Endothelial cell of umbilical vein (primary cell): ENCODE measurements around the gene CYP4F8. TPM values are rescaled to one million over a fixed set of nuclear protein-coding genes. Genes with fewer than 3 reads are reported as not detected.

Source experiments
- BruUV-seq: library from RNA; stranded (reverse); fragments of 400-500 nt; replicated peaks from 2 replicates; lab custom pipeline; 2021; lab: Mats Ljungman, UMichigan
- CTCF ChIA-PET: fragments of 300-600, 350-600 bp; sonication (Branson Sonifier 250); formaldehyde crosslinking; loops from one replicate; lab custom pipeline; 2021; ENCODE audit warnings: antibody characterized with exemption, inconsistent platforms; lab: Charles Lee
- POLR2A ChIA-PET: fragments of 300-600, 350-600 bp; sonication (Branson Sonifier 250); formaldehyde crosslinking; loops from one replicate; lab custom pipeline; 2021; ENCODE audit warnings: antibody characterized with exemption, inconsistent platforms; lab: Charles Lee
- DNase-seq: peaks from one replicate; pipeline ENCODE4 v3.0.0-alpha.2; 2011; ENCODE audit warnings: low read depth, low spot score
- FAIRE-seq: peaks from 2 replicates; lab custom pipeline; 2011; peaks lifted over from hg19 to GRCh38; lab: Jason Lieb, UNC
- H2AFZ ChIP-seq: 2 replicates; pipeline ENCODE4 v1.6.0; 2012; ENCODE audit warnings: low read depth, low read length, control low read depth, inconsistent platforms
- H3K27ac ChIP-seq: 2 replicates; pipeline ENCODE4 v1.5.1; 2011; ENCODE audit warnings: low read depth, mild to moderate bottlenecking, control low read depth, low read length, moderate library complexity; ENCODE audit not compliant: insufficient read depth
- H3K27me3 ChIP-seq, 2 experiments: 2 replicates each; pipeline versions ENCODE4 v1.6.0 to v1.6.1; 2011; ENCODE audit warnings: low read length in 2 of 2, mixed read lengths in 1 of 2; ENCODE audit not compliant: control insufficient read depth in 2 of 2, insufficient read depth in 2 of 2
- H3K36me3 ChIP-seq, 2 experiments: 2 replicates in 1 of 2; 3 replicates in 1 of 2; pipeline ENCODE4 v1.5.1; 2011; ENCODE audit warnings: low read length in 2 of 2, mild to moderate bottlenecking in 1 of 2, moderate library complexity in 1 of 2; ENCODE audit not compliant: control insufficient read depth in 2 of 2, insufficient read depth in 2 of 2; ENCODE audit errors: extremely low read depth in 1 of 2
- H3K4me1 ChIP-seq: 3 replicates; pipeline ENCODE4 v1.5.1; 2011; ENCODE audit warnings: mild to moderate bottlenecking, low read length; ENCODE audit not compliant: control insufficient read depth, insufficient read depth; ENCODE audit errors: extremely low read depth
- H3K4me2 ChIP-seq: 2 replicates; pipeline ENCODE4 v1.6.1; 2011; ENCODE audit warnings: low read length, control low read depth, mixed read lengths; ENCODE audit not compliant: insufficient read depth
- H3K4me3 ChIP-seq, 3 experiments: fragments of 200-600 bp in 1 of 3; sonication (generic), shearing (Covaris generic) in 1 of 3; replicated peaks in 1 of 3; 2 replicates each; pipeline ENCODE4 v1.5.1; 2011 to 2016; ENCODE audit warnings: control low read depth in 3 of 3, low read length in 3 of 3, mild to moderate bottlenecking in 2 of 3, inconsistent platforms in 1 of 3, low read depth in 1 of 3, moderate library complexity in 1 of 3; ENCODE audit not compliant: insufficient read depth in 1 of 3
- H3K79me2 ChIP-seq: 2 replicates; pipeline ENCODE4 v1.6.0; 2012; ENCODE audit warnings: low read length, inconsistent platforms; ENCODE audit not compliant: control insufficient read depth, insufficient read depth
- H3K9ac ChIP-seq: replicated peaks from 2 replicates; pipeline ENCODE3; 2011; ENCODE audit warnings: low read length, control low read depth; ENCODE audit not compliant: insufficient read depth; ENCODE audit errors: extremely low read depth
- H3K9me1 ChIP-seq: replicated peaks from 3 replicates; pipeline ENCODE4 v1.6.0; 2011; ENCODE audit warnings: mild to moderate bottlenecking, low read length; ENCODE audit not compliant: control insufficient read depth, insufficient read depth; ENCODE audit errors: extremely low read depth
- H3K9me3 ChIP-seq: replicated peaks from 2 replicates; pipeline ENCODE4 v1.5.1; 2012; ENCODE audit warnings: low read length, inconsistent platforms; ENCODE audit not compliant: control insufficient read depth, insufficient read depth
- H4K20me1 ChIP-seq: replicated peaks from 2 replicates; pipeline ENCODE3; 2011; ENCODE audit warnings: mild to moderate bottlenecking, low read length; ENCODE audit not compliant: control insufficient read depth, insufficient read depth; ENCODE audit errors: extremely low read depth
- CTCF ChIP-seq, 2 donors: IDR thresholded peaks; 1 replicate in 1 of 2; 2 replicates in 1 of 2; pipeline ENCODE4 v1.5.1; 2011; ENCODE audit warnings: low read length in 2 of 2, mild to moderate bottlenecking in 2 of 2, moderate library complexity in 2 of 2, control low read depth in 1 of 2, inconsistent platforms in 1 of 2, low read depth in 1 of 2; ENCODE audit not compliant: insufficient read depth in 1 of 2; ENCODE audit errors: extremely low read depth in 1 of 2
- EZH2 ChIP-seq: IDR thresholded peaks from 2 replicates; pipeline ENCODE4 v1.6.1; 2012; ENCODE audit warnings: borderline replicate concordance, low read depth, mild to moderate bottlenecking, moderate library complexity, low read length, inconsistent platforms; ENCODE audit not compliant: severe bottlenecking
- FOS ChIP-seq: IDR thresholded peaks from 2 replicates; pipeline ENCODE4 v1.6.1; 2011; ENCODE audit warnings: mild to moderate bottlenecking, low read length, moderate library complexity, borderline replicate concordance; ENCODE audit not compliant: insufficient read depth
- GATA2 ChIP-seq: IDR thresholded peaks from 2 replicates; pipeline ENCODE4 v1.7.0; 2011; ENCODE audit warnings: low read depth, mild to moderate bottlenecking, moderate library complexity, mixed read lengths, low read length; ENCODE audit not compliant: insufficient read length, insufficient read depth
- JUN ChIP-seq: IDR thresholded peaks from 2 replicates; pipeline ENCODE4 v1.6.1; 2011; ENCODE audit warnings: borderline replicate concordance, low read depth; ENCODE audit not compliant: insufficient read length, insufficient read depth
- MAX ChIP-seq: IDR thresholded peaks from 2 replicates; pipeline ENCODE4 v1.6.1; 2011; ENCODE audit not compliant: insufficient read depth, insufficient read length
- MYC ChIP-seq: IDR thresholded peaks from one replicate; pipeline ENCODE4 v1.6.1; 2011; ENCODE audit warnings: mild to moderate bottlenecking, low read depth, low read length
- POLR2A ChIP-seq: IDR thresholded peaks from 2 replicates; pipeline ENCODE4 v1.6.1; 2012; ENCODE audit warnings: low read depth, mild to moderate bottlenecking, control low read depth, low read length
- POLR2AphosphoS5 ChIP-seq: IDR thresholded peaks from 2 replicates; pipeline ENCODE4 v1.6.1; 2012; ENCODE audit warnings: low read depth, mild to moderate bottlenecking, control low read depth, low read length, moderate library complexity; ENCODE audit not compliant: insufficient read depth
- dilution Hi-C: fragments of 300-500 bp; cut with MboI; formaldehyde crosslinking; loops from one replicate; pipeline ENCODE4 v1.15.0; 2019; ENCODE audit warnings: low sequenced_read_pairs; ENCODE audit not compliant: extremely low pct_ligation_motif_present
- intact Hi-C: fragments of 100-400 bp; cut with micrococcal nuclease; formaldehyde crosslinking; loops from one replicate; pipeline ENCODE4 v1.10.0; 2022
- polyA plus RNA-seq, 4 experiments: library from polyadenylated mRNA; depleted of rRNA in 3 of 4; stranded (reverse) in 3 of 4; unstranded in 1 of 4; fragments of >200 nt; gene quantifications; 2 replicates each; pipeline versions ENCODE4 v1.2.1 to v1.2.3, GENCODE V29; 2011 to 2012; ENCODE audit warnings: missing spikeins in 1 of 4
- total RNA-seq: library from RNA; stranded (reverse); gene quantifications from 2 replicates; pipeline ENCODE4 v1.2.3, GENCODE V29; 2021

CYP4F8 gene
- total and polyA plus RNA-seq, 2 donors (not counting 3 experiments of a cell fraction or from before 2014, with no cell fraction given), result not detected

GRCh38 chr19:15575406-15575805 lies 39.6 kb upstream of the CYP4F8 start:
- no peaks in the 10 kb centered on the region for H3K36me3 ChIP-seq
- H3K9ac ChIP-seq, result no peak overlapping the region
- no peaks in the 10 kb centered on the region for H4K20me1 ChIP-seq
- FAIRE-seq (no peak), DNase-seq (no peak)
- no peaks in the 10 kb centered on the region for H3K4me1 ChIP-seq
- H3K4me3 ChIP-seq, result no peak overlapping the region
- H3K4me2 ChIP-seq, result no peak overlapping the region
- no TSS peak for BruUV-seq
- dilution Hi-C loops, result no loop called here
- no peak overlapping the region for H2AFZ ChIP-seq
- POLR2A ChIA-PET, result no interaction called here
- no peak overlapping the region for H3K27ac ChIP-seq
- CTCF ChIA-PET, result no interaction called here
- no peaks in the 10 kb centered on the region for H3K9me1 ChIP-seq
- H3K79me2 ChIP-seq, result no peaks in the 10 kb centered on the region
- intact Hi-C loops, result no loop called here
- no peaks in the 10 kb centered on the region for H3K27me3 ChIP-seq
- no peaks in the 10 kb centered on the region for H3K9me3 ChIP-seq
- TF ChIP-seq CTCF (IDR thresholded peaks at IDR 0.05; ENCODE audit: extremely low read depth in 1 of 2, insufficient read depth in 1 of 2, low read depth in 1 of 2, low read length in 2 of 2) (no peak), MYC (no peak), JUN (no peak), EZH2 (no peak), POLR2A (no peak), GATA2 (no peak), POLR2AphosphoS5 (no peak), FOS (no peak), MAX (no peak)
